RWPE2 (cell line): ENCODE data around the gene MRPL10.

Experiments
- ATAC-seq: fragments of 200-7000 bp; cut with Tn5 transposase; 3 replicates; pipeline ENCODE4 v1.9.1; 2021; ENCODE audit warnings: low read depth
- DNase-seq: peaks from one replicate; pipeline ENCODE4 v3.0.0-alpha.2; 2020; ENCODE audit warnings: low spot score
- H3K27ac ChIP-seq: fragments of 450-650 bp; 2 replicates; pipeline ENCODE4 v1.5.1; 2017; ENCODE audit warnings: mild to moderate bottlenecking; ENCODE audit not compliant: poor library complexity, severe bottlenecking
- H3K27me3 ChIP-seq: fragments of 250-450 bp; sonication (Bioruptor Pico); 2 replicates; pipeline ENCODE4 v1.5.1; 2021; ENCODE audit warnings: mild to moderate bottlenecking, moderate library complexity; ENCODE audit not compliant: insufficient read depth, poor library complexity, severe bottlenecking
- H3K36me3 ChIP-seq: fragments of 250-450 bp; sonication (Bioruptor Pico); 2 replicates; pipeline ENCODE4 v1.5.1; 2020; ENCODE audit warnings: low read depth, mild to moderate bottlenecking, moderate library complexity
- H3K4me1 ChIP-seq: fragments of 250-450 bp; sonication (Bioruptor Pico); 2 replicates; pipeline ENCODE4 v1.5.1; 2021; ENCODE audit warnings: mild to moderate bottlenecking, moderate library complexity; ENCODE audit not compliant: insufficient read depth, poor library complexity, severe bottlenecking
- H3K4me3 ChIP-seq: fragments of 250-450 bp; sonication (Bioruptor Pico); 2 replicates; pipeline ENCODE4 v1.5.1; 2021; ENCODE audit warnings: mild to moderate bottlenecking, moderate library complexity; ENCODE audit not compliant: severe bottlenecking
- H3K9me3 ChIP-seq: fragments of 250-450 bp; sonication (Bioruptor Pico); 2 replicates; pipeline ENCODE4 v1.5.1; 2021; ENCODE audit warnings: mild to moderate bottlenecking, moderate library complexity; ENCODE audit not compliant: severe bottlenecking
- TF ChIP-seq, protein P1 (sequence below): fragments of 450-650 bp; IDR thresholded peaks from one replicate; pipeline ENCODE4 v1.5.1; 2017; ENCODE audit warnings: mild to moderate bottlenecking, moderate library complexity; ENCODE audit not compliant: poor library complexity, severe bottlenecking

Gene MRPL10

DNA sequence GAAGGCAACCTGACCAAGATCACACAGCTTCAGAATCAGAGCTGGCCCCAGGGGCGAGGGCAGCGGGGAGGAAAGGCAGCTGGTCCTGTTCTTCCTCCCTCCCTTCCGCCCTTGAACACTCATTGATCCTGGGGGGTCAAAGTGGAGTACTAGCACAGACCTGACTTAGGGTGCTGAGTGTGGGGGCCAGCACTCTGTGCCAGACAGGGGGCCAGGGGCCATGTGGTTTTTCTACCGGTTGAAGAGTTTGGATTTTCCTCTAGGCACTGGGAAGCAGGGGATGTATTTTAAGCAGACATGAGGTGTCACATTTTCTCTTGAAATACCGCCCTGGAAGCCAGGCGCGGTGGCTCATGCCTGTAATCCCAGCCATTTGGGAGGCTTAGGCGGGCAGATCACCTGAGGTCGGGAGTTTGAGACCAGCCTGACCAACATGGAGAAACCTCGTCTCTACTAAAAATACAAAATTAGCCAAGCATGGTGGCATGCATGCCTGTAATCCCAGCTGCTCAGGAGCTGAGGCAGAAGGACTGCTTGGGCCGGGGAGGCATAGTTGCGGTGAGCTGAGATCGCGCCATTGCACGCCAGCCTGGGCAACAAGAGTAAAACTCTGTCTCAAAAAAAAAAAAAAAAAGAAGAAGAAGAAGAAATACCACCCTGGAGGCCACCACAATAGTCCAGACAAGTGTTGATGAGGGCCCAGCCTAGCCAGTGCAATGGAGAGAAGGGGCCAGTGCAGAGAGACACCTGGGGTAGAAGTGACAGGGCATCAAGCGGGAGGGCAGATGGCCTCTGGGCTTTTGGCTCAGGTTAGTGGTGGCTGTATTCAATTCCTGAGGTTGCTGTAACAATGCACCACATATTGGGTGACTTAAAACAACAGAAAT, 25.1 kb downstream of the MRPL10 start:
- TF ChIP-seq, protein P1, sequence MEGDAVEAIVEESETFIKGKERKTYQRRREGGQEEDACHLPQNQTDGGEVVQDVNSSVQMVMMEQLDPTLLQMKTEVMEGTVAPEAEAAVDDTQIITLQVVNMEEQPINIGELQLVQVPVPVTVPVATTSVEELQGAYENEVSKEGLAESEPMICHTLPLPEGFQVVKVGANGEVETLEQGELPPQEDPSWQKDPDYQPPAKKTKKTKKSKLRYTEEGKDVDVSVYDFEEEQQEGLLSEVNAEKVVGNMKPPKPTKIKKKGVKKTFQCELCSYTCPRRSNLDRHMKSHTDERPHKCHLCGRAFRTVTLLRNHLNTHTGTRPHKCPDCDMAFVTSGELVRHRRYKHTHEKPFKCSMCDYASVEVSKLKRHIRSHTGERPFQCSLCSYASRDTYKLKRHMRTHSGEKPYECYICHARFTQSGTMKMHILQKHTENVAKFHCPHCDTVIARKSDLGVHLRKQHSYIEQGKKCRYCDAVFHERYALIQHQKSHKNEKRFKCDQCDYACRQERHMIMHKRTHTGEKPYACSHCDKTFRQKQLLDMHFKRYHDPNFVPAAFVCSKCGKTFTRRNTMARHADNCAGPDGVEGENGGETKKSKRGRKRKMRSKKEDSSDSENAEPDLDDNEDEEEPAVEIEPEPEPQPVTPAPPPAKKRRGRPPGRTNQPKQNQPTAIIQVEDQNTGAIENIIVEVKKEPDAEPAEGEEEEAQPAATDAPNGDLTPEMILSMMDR: no peak
- H3K36me3 ChIP-seq: peaks cover 7% of the 10 kb centered on the region; the same call in 1 of the 2 replicates
- peaks cover 10% of the 10 kb centered on the region for H3K4me1 ChIP-seq
- H3K9me3 ChIP-seq: no peaks in the 10 kb centered on the region
- DNase-seq (no peak), ATAC-seq (no peak)
- H3K27ac ChIP-seq: no peak overlapping the region
- H3K27me3 ChIP-seq: no peaks in the 10 kb centered on the region
- H3K4me3 ChIP-seq: no peak overlapping the region

DNA sequence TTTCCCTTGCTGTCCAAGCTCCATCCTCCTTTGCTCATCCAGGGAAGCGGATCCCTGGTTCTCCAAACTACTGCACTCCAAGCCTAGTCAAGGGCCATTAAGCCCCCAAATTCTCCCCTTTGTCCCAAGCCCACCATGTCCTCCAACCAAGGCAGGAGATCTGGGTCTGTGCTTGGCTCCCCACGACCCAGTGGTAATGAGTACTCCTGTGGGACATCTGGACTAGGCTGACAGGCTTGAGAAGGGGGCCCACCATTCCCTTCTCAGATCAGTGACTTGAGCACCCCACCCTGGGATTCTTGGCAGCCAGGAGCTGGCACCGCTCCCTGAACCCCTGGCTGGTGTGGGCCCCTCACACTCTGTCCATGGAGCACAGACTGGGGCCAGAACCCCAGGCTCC, 26.9 kb downstream of the MRPL10 start:
- Histone ChIP-seq H3K36me3 (peaks cover 6% of the 10 kb centered on the region; the same call in 1 of the 2 replicates), H3K4me3 (no peak overlapping the region), H3K4me1 (no peaks in the 10 kb centered on the region), H3K27ac (no peak overlapping the region), H3K27me3 (no peaks in the 10 kb centered on the region), H3K9me3 (no peaks in the 10 kb centered on the region)
- TF ChIP-seq, protein P1: no peak
- no peak for DNase-seq
- ATAC-seq: no peak

DNA sequence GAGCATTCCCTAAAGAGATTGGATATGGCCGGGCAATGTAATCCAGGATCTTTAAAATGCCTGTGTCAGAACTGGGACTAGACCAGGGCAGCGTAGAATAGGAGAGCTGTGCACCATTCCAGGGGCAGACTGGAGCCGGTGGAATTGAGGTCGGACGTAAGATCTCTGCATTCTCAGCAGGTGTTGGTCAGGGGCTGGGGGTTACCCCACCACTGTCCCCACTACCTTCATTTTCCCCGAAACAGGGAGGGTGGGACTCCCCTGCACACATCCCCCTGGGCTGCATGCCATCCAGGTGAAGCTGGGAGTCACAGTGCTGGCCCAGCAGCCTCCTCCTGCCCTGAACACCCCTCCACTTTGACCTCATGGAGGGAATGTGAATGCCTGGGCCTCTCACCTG, 27.6 kb downstream of the MRPL10 start:
- H3K4me1 ChIP-seq: no peaks in the 10 kb centered on the region
- H3K27ac ChIP-seq: no peak overlapping the region
- H3K36me3 ChIP-seq: no peaks in the 10 kb centered on the region
- no peaks in the 10 kb centered on the region for H3K9me3 ChIP-seq
- H3K27me3 ChIP-seq: no peaks in the 10 kb centered on the region
- DNase-seq (no peak), ATAC-seq (no peak)
- TF ChIP-seq, protein P1: no peak
- H3K4me3 ChIP-seq: no peak overlapping the region

DNA sequence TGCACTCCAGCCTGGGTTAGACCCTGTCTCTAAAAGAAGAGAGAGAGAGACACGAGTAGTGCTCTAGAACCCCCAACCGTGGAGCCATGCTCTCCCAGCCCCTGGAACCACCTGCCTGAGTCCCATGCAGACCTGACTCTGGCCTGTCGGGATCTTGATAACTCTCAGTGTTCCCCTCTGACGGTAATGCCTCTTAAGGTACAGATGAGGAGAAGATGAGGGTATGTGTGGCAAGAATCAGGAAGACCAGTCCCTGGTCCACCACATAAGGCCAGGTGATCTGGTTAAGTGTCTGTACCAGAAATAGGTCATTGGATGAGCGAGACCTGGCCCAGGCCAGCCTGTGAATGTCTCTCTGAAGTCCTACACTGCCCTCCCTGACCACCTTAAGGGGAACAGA, 28.1 kb downstream of the MRPL10 start:
- no peaks in the 10 kb centered on the region for H3K9me3 ChIP-seq
- no peaks in the 10 kb centered on the region for H3K4me1 ChIP-seq
- no peaks in the 10 kb centered on the region for H3K36me3 ChIP-seq
- DNase-seq: no peak
- H3K4me3 ChIP-seq: no peak overlapping the region
- H3K27ac ChIP-seq: no peak overlapping the region
- TF ChIP-seq, protein P1: no peak
- H3K27me3 ChIP-seq: no peaks in the 10 kb centered on the region
- ATAC-seq: no peak
